Duodenal mucosa (tissue), 2 donors: ENCODE measurements around the gene CTH.

ENCODE experiments used
- H3K27ac ChIP-seq: one replicate; pipeline ENCODE4 v1.7.0; 2013; ENCODE audit warnings: low read depth, low read length
- H3K27me3 ChIP-seq, 2 donors: one replicate each; pipeline ENCODE4 v1.7.0; 2013; ENCODE audit warnings: low read length in 2 of 2, control low read depth in 1 of 2; ENCODE audit not compliant: insufficient read depth in 2 of 2, control insufficient read depth in 1 of 2
- H3K36me3 ChIP-seq, 2 donors: one replicate each; pipeline ENCODE4 v1.7.0; 2013; ENCODE audit warnings: low read length in 2 of 2, control low read depth in 1 of 2; ENCODE audit not compliant: insufficient read depth in 2 of 2, control insufficient read depth in 1 of 2
- H3K4me1 ChIP-seq, 2 donors: one replicate each; pipeline ENCODE4 v1.7.0; 2013; ENCODE audit warnings: low read length in 2 of 2, control low read depth in 1 of 2; ENCODE audit not compliant: insufficient read depth in 2 of 2, control insufficient read depth in 1 of 2
- H3K4me3 ChIP-seq, 2 donors: one replicate each; pipeline ENCODE4 v1.7.0; 2013; ENCODE audit warnings: low read length in 2 of 2, low read depth in 1 of 2
- H3K9ac ChIP-seq, 2 donors: one replicate each; pipeline ENCODE4 v1.7.0; 2013; ENCODE audit warnings: low read length in 2 of 2, low read depth in 1 of 2
- H3K9me3 ChIP-seq, 2 donors: one replicate each; pipeline ENCODE4 v1.7.0; 2013; ENCODE audit warnings: low read length in 2 of 2, control low read depth in 1 of 2; ENCODE audit not compliant: control insufficient read depth in 1 of 2

The CTH gene

GRCh38 chr1:70429219-70429618 is 18.2 kb downstream of the CTH start:
- Histone ChIP-seq H3K36me3 (peaks cover 3 to 6% of the 10 kb centered on the region in 2 donors), H3K9ac (no peak overlapping the region), H3K4me3 (no peak overlapping the region), H3K27ac (no peak overlapping the region), H3K4me1 (peaks cover 2 to 18% of the 10 kb centered on the region in 2 donors), H3K9me3 (no peaks in the 10 kb centered on the region), H3K27me3 (no peaks in the 10 kb centered on the region)

GRCh38 chr1:70429757-70430156 is 18.7 kb downstream of the CTH start:
- Histone ChIP-seq H3K27me3 (no peaks in the 10 kb centered on the region), H3K9me3 (no peaks in the 10 kb centered on the region), H3K27ac (no peak overlapping the region), H3K9ac (no peak overlapping the region), H3K36me3 (peaks cover 3 to 6% of the 10 kb centered on the region in 2 donors), H3K4me1 (peaks cover 2 to 18% of the 10 kb centered on the region in 2 donors), H3K4me3 (no peak overlapping the region)

GRCh38 chr1:70431317-70431716 is 20.2 kb downstream of the CTH start:
- no peaks in the 10 kb centered on the region for H3K9me3 ChIP-seq
- peaks cover 3 to 6% of the 10 kb centered on the region in 2 donors for H3K36me3 ChIP-seq
- H3K4me3 ChIP-seq = no peak overlapping the region
- H3K27ac ChIP-seq = no peak overlapping the region
- H3K9ac ChIP-seq = no peak overlapping the region
- peaks cover 2 to 18% of the 10 kb centered on the region in 2 donors for H3K4me1 ChIP-seq
- H3K27me3 ChIP-seq = no peaks in the 10 kb centered on the region

- Histone ChIP-seq H3K4me3 (no peak overlapping the region), H3K36me3 (peaks cover 3 to 6% of the 10 kb centered on the region in 2 donors), H3K9me3 (no peaks in the 10 kb centered on the region), H3K27ac (no peak overlapping the region), H3K4me1 (peaks cover 2 to 18% of the 10 kb centered on the region in 2 donors), H3K27me3 (no peaks in the 10 kb centered on the region), H3K9ac (no peak overlapping the region)
Measured at GRCh38 chr1:70431874-70432273, 20.8 kb downstream of the CTH start.

GRCh38 chr1:70434253-70434859 is 23.3 kb downstream of the CTH start:
- peaks cover 6 to 11% of the 10 kb centered on the region in 2 donors for H3K36me3 ChIP-seq
- no peak overlapping the region for H3K27ac ChIP-seq
- H3K9ac ChIP-seq = no peak overlapping the region
- no peaks in the 10 kb centered on the region for H3K9me3 ChIP-seq
- H3K27me3 ChIP-seq = no peaks in the 10 kb centered on the region
- H3K4me3 ChIP-seq = no peak overlapping the region
- peaks cover 2 to 13% of the 10 kb centered on the region in 2 donors for H3K4me1 ChIP-seq

- Histone ChIP-seq H3K27me3 (no peaks in the 10 kb centered on the region), H3K9ac (no peak overlapping the region), H3K9me3 (no peaks in the 10 kb centered on the region), H3K27ac (no peak overlapping the region), H3K4me3 (no peak overlapping the region), H3K36me3 (peaks cover 6 to 11% of the 10 kb centered on the region in 2 donors), H3K4me1 (peaks cover 0 to 6% of the 10 kb centered on the region in 2 donors)
Measured at GRCh38 chr1:70436622-70437251, 25.7 kb downstream of the CTH start.

GRCh38 chr1:70438529-70438928 is 27.5 kb downstream of the CTH start:
- H3K27me3 ChIP-seq = no peaks in the 10 kb centered on the region
- no peak overlapping the region for H3K27ac ChIP-seq
- no peaks in the 10 kb centered on the region for H3K4me1 ChIP-seq
- H3K36me3 ChIP-seq = peaks cover 4 to 10% of the 10 kb centered on the region in 2 donors
- H3K9ac ChIP-seq = no peak overlapping the region
- no peak overlapping the region for H3K4me3 ChIP-seq
- no peaks in the 10 kb centered on the region for H3K9me3 ChIP-seq

- H3K9ac ChIP-seq = no peak overlapping the region
- H3K4me1 ChIP-seq = no peaks in the 10 kb centered on the region
- no peak overlapping the region for H3K27ac ChIP-seq
- H3K4me3 ChIP-seq = no peak overlapping the region
- H3K36me3 ChIP-seq = peaks cover 0 to 8% of the 10 kb centered on the region in 2 donors
- no peaks in the 10 kb centered on the region for H3K9me3 ChIP-seq
- H3K27me3 ChIP-seq = no peaks in the 10 kb centered on the region
Measured at GRCh38 chr1:70440642-70441391, 29.7 kb downstream of the CTH start.

- H3K9ac ChIP-seq = no peak overlapping the region
- no peaks in the 10 kb centered on the region for H3K27me3 ChIP-seq
- no peaks in the 10 kb centered on the region for H3K4me1 ChIP-seq
- H3K4me3 ChIP-seq = no peak overlapping the region
- no peaks in the 10 kb centered on the region for H3K9me3 ChIP-seq
- peaks cover 0 to 8% of the 10 kb centered on the region in 2 donors for H3K36me3 ChIP-seq
- H3K27ac ChIP-seq = no peak overlapping the region
Measured at GRCh38 chr1:70441392-70442035, 30.4 kb downstream of the CTH start.

GRCh38 chr1:70442490-70442889 is 31.4 kb downstream of the CTH start:
- Histone ChIP-seq H3K36me3 (peaks cover 0 to 8% of the 10 kb centered on the region in 2 donors), H3K4me1 (no peaks in the 10 kb centered on the region), H3K9ac (no peak overlapping the region), H3K4me3 (no peak overlapping the region), H3K27ac (no peak overlapping the region), H3K9me3 (no peaks in the 10 kb centered on the region), H3K27me3 (no peaks in the 10 kb centered on the region)
